ENCODE results near the gene PCGF3.
"Not testable (repeated sequence)": the region's sequence is repeated elsewhere in the genome, so short reads cannot be mapped to it uniquely, and the experiment has no call there.

PCGF3 gene

DNA sequence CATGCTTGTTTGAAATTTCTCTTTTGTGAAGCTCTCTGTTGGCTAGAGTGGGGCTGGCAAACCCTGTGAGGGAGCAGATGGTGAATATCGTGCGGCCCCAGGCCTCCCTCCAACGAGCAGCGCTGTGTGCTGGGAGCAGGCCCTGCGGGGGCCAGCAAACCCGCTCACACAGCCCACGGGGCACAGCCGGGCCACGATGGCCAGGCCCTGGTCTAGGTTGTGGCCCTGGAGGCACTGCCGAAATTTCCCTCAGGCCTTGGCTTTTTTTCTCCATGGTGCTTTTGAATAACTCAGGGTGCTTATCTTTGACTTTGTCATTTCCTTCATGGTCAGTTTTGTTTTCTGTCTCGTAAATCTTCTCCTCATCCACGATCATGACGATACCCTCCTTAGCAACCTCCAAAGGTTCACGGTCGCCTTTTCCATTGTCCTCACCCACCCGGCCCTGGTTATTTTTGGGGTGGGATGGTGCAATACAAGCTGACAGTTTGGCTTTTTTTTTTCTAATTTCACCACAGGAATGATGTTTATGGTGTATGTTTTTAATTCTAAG is 20.7 kb downstream of the PCGF3 start:
- no peak for DNase-seq

GRCh38 chr4:726838-727237 is 21.2 kb downstream of the PCGF3 start:
- no peak for DNase-seq

DNA sequence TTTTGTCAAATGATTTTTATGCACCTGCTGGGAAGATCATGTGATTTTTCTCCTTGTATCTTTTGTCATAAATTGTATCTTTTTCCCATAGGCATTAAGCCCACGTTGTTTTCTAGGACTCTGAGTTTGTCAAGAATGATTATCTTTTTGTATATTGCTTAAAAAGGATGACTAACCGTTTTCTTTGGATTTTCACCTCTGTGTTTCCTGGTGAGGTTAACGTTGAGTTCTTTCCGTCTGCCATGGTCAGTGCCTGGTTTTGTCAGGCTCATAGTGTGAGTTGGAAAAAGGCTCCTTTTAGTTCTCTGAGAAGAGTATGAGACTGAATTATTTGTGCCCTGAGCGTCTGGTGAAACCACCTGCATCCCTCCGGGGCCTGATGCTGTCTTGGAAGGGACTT is 21.9 kb downstream of the PCGF3 start:
- DNase-seq: no peak

DNA sequence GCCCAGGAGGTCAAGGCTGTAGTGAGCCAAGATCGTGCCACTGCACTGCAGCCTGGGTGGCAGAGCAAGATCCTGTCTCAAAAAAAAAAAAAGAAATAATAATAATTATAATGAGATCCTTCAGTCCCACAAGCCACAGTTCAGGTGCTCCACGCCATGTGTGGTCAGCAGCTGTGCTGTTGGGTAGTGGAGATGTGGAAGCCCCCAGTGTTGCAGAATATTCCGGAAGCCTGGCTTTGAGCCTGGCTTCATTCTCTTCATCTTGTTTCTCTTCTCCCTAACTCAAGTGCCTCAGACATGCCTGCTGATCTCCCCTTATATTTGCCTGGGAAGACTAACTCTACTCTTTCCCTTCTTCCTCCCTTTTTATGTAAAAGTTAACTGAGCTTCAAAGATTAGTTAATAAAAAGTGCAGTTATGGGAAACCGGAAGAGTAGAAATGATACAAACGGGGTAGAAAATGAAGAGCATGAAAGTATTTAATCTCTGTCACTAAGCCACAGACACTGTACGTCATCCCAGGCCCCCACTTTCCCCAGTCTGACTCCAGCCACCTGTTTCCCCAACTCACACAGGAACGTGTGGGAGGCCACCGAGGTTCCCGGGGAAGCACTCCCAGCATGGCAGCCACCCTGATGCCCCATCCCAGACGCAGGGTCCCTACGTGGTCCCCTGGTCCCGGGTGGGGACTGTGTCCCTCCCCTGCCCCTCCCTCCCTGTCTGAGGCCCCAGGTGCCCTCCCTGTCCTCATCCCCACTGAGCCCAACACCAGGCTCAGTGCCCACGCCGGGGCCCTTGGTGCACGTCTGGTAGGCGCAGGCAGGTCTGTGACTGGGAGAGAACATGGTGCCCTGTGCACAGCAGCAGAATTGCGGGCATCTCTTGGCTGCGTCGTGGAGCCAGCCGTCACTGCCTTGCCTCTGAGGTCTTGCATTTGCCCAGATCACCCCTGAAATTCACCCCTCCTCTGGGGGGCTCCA is 24.0 kb downstream of the PCGF3 start:
- no peak for DNase-seq

- DNase-seq: no peak
Measured at GRCh38 chr4:730511-730910, 24.9 kb downstream of the PCGF3 start.

- DNase-seq: not testable (repeated sequence)
Measured at GRCh38 chr4:730946-731904, 25.6 kb downstream of the PCGF3 start.

DNA sequence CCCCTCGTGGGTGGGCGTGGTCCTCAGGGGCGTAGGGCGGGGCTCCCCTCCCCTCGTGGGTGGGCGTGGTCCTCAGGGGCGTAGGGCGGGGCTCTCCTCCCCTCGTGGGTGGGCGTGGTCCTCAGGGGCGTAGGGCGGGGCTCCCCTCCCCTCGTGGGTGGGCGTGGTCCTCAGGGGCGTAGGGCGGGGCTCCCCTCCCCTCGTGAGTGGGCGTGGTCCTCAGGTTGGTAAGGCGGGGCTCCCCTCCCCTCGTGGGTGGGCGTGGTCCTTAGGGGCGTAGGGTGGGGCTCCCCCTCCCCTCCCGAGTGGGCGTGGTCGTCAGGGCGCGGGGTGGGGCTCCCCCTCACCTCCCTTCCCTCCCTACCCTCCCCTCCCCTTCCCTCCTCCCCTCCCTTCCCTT is 26.3 kb downstream of the PCGF3 start:
- DNase-seq: not testable (repeated sequence)

- DNase-seq: no peak
Measured at GRCh38 chr4:732486-732885, 26.9 kb downstream of the PCGF3 start.

DNA sequence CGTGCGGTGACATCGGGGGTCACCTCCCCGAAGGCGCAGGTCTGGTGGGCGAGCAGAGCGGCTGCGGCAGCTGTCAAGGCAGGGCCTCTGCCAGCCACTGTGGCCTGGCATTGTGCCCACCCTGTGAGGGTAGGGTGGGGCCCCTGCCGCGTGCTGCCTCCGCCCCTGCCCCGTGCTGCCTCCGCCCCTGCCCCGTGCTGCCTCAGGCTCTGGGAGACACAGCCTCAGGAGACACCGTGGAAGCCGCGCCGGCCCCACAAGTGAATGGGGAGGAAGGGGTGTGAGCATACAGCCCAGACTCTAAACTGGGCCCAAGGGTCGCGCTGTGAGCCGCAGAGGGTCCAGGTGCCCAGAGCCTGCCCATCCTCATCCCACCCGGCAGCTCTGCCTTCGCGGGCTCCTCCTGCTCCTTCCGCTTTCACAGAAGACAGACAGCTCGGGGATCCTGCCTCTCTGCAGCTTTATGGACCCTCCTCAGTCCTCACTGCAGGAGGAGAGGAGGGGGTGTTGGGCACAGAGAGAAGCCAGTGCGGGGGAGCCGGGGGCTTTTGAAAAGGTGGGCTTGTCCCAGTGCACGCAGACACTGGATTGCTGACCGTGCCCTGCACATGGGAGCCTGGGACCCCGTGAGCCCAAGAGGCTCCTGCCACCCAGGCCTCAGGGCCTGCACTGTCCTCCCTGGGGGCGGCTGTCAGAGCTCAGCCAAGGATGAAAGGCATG is 27.4 kb downstream of the PCGF3 start:
- DNase-seq: no peak

DNA sequence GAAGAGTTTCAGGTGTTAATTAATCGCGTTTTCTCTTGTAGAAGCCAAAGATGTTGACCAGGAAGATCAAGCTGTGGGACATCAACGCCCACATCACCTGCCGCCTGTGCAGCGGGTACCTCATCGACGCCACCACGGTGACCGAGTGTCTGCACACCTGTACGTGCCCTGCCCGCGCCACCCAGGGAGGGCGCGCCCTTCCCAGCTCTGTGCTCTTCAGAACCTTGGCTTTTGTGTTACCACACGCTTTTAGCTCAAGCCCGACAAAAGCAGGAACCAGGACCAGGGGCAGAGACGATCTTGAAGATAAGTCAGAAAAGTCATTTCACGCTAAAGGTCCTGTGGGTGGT is 28.0 kb downstream of the PCGF3 start:
- no peak for DNase-seq

DNA sequence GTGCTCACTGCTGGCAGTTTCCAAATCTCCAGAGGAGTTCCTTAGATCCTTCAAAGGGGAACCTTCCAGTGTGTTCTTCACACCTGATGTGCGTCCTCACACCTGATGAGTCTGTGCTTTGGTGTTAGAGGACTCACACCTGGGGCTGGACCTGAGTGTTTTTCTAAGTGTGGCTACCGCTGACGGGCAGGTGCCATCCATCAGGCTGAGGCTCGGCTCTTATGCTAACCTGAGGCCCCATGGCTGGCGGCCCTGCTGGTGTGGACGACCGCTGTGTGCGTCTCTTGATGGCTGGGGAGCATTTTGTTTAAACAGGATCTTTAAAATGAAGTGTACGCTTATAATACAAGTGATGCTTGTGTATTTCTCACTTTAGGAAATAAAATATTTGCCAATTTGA is 28.4 kb downstream of the PCGF3 start:
- no peak for DNase-seq

GRCh38 chr4:734951-735350 is 29.3 kb downstream of the PCGF3 start:
- DNase-seq: no peak

DNA sequence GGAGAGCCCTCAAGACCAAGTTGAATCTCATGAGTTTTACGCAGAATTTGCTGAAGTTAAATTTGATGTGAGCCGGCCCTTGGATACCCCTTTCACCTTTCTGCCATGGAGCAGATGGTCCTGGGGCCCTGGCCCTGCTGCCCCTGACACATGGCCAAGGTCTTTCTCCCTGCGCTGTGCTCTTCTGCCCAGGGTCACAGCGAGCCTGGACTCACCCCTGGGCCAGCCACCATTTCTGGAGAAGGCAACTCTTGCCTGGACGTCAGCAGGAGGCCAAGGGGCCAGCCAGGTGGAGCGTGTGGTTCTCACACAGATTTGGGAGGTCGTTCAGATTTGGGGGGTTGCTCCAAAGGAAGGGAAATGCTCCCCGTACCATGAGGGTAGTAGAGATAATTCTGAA is 30.0 kb downstream of the PCGF3 start:
- no peak for DNase-seq

GRCh38 chr4:736561-736960 is 30.9 kb downstream of the PCGF3 start:
- DNase-seq: not testable (repeated sequence)

GRCh38 chr4:738781-739280 is 33.2 kb downstream of the PCGF3 start:
- no peak for DNase-seq

- DNase-seq: no peak
Measured at GRCh38 chr4:739569-739968, 33.9 kb downstream of the PCGF3 start.

GRCh38 chr4:740011-740410 is 34.4 kb downstream of the PCGF3 start:
- no peak for DNase-seq

DNA sequence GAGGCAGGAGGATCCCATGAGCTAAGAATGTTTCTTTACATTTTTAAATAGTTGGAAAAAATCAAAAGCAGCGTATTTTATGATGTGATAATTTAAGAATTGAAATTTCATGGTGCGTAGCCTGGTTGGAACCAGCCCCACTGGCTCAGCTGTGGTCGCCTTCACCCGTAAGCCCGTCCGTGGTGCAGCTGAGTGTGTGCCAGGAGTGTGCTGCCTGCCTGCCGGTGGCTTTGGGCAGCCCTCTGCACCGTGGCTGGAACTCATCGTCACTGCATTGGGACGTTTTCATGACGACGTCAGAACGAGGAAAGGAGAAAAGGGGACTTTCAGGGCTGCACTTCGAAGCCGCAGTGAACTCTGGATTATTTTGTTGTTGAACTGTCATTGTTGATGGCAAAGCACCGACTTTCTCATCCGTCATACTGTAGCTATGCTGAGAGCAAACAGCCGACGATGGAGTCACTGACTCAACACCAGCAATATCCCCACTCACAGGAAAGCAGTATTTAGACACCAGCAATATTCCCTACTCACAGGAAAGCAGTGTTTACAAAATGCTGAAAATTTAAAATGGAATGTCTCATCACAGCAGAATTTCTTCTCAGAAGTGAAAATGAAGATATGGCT is 35.1 kb downstream of the PCGF3 start:
- no peak for DNase-seq

DNA sequence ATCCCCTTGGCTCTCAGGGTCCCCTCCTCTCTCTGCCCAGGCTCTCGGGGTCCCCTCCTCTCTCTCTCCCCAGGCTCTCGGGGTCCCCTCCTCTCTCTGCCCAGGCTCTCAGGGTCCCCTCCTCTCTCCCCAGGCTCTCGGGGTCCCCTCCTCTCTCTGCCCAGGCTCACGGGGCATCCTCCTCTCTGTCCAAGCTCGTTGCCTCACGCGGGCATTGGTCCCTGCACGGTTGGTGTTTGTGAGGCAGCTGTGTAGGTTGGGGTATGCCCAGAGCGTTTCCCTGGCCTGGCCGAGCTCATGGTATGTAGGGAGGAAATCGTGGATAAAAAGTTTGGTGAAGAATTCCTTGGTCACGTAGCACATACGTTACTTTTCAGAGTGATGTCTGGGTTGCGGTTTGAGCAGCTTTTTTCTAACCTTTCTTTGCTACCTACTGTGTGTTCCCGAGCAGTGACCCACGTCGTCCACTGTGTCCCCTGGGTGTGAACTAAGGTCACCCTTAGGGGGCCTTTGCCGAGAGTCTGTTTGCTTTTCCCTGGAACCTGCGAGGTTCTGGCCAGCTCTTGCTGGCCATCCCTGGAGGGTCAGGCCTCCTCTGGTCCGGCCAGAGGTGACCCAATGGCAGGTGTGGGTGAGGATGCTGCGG is 36.6 kb downstream of the PCGF3 start:
- no peak for DNase-seq

GRCh38 chr4:742742-743311 is 37.2 kb downstream of the PCGF3 start:
- DNase-seq: peak; percentile 80
